DND-41 (cell line): Measurements from ENCODE around the gene CLNK.

Experiments used
- ATAC-seq: fragments of 200-7000 bp; cut with Tn5 transposase; 3 replicates; pipeline ENCODE4 v1.9.1; 2021; ENCODE audit warnings: low read depth; ENCODE audit not compliant: insufficient read depth
- DNase-seq: peaks from one replicate; pipeline ENCODE4 v3.0.0-alpha.2; 2020
- H2AFZ ChIP-seq: 2 replicates; pipeline ENCODE4 v1.6.0; 2012; ENCODE audit warnings: low read depth, low read length
- H3K27ac ChIP-seq: 2 replicates; pipeline ENCODE4 v1.5.1; 2012; ENCODE audit warnings: low read length, inconsistent platforms
- H3K27me3 ChIP-seq: fragments of 200-600 bp; sonication (generic); 2 replicates; pipeline ENCODE4 v1.6.0; 2012; ENCODE audit warnings: low read length, mild to moderate bottlenecking, inconsistent platforms; ENCODE audit not compliant: insufficient read depth, poor library complexity
- H3K36me3 ChIP-seq: 2 replicates; pipeline ENCODE4 v1.5.1; 2012; ENCODE audit warnings: low read length, inconsistent platforms; ENCODE audit not compliant: insufficient read depth
- H3K4me1 ChIP-seq: 2 replicates; pipeline ENCODE4 v1.5.1; 2012; ENCODE audit warnings: mild to moderate bottlenecking, low read length; ENCODE audit not compliant: insufficient read depth
- H3K4me2 ChIP-seq: 2 replicates; pipeline ENCODE4 v1.6.0; 2012; ENCODE audit warnings: mild to moderate bottlenecking, moderate library complexity, low read length, inconsistent platforms; ENCODE audit not compliant: insufficient read depth
- H3K4me3 ChIP-seq, 2 experiments: fragments of 200-600 bp in 1 of 2; shearing (Covaris generic) in 1 of 2; 2 replicates each; pipeline ENCODE4 v1.5.1; 2012 to 2016; ENCODE audit warnings: inconsistent platforms in 2 of 2, low read length in 2 of 2, mild to moderate bottlenecking in 2 of 2, low read depth in 1 of 2, moderate library complexity in 1 of 2
- H3K79me2 ChIP-seq: 2 replicates; pipeline ENCODE4 v1.6.0; 2012; ENCODE audit warnings: low read length, inconsistent platforms; ENCODE audit not compliant: insufficient read depth
- H3K9ac ChIP-seq: 2 replicates; pipeline ENCODE4 v1.6.0; 2012; ENCODE audit warnings: low read depth, mild to moderate bottlenecking, inconsistent platforms, low read length, moderate library complexity
- H3K9me3 ChIP-seq: 2 replicates; pipeline ENCODE4 v1.5.1; 2012; ENCODE audit warnings: low read length, moderate library complexity, mild to moderate bottlenecking, inconsistent platforms; ENCODE audit not compliant: insufficient read depth, severe bottlenecking
- H4K20me1 ChIP-seq: 2 replicates; pipeline ENCODE4 v1.6.0; 2012; ENCODE audit warnings: low read length; ENCODE audit not compliant: insufficient read depth
- EZH2 ChIP-seq: IDR thresholded peaks from 3 replicates; pipeline ENCODE4 v1.6.1; 2012; ENCODE audit warnings: borderline replicate concordance, low read depth, mild to moderate bottlenecking, moderate library complexity, low read length, inconsistent platforms; ENCODE audit not compliant: severe bottlenecking
- TF ChIP-seq, protein P1 (sequence below): IDR thresholded peaks from 2 replicates; pipeline ENCODE4 v1.5.1; 2012; ENCODE audit warnings: borderline replicate concordance, low read length, moderate library complexity, mild to moderate bottlenecking; ENCODE audit not compliant: poor library complexity, severe bottlenecking; ENCODE audit errors: extremely low read depth

CLNK gene

DNA sequence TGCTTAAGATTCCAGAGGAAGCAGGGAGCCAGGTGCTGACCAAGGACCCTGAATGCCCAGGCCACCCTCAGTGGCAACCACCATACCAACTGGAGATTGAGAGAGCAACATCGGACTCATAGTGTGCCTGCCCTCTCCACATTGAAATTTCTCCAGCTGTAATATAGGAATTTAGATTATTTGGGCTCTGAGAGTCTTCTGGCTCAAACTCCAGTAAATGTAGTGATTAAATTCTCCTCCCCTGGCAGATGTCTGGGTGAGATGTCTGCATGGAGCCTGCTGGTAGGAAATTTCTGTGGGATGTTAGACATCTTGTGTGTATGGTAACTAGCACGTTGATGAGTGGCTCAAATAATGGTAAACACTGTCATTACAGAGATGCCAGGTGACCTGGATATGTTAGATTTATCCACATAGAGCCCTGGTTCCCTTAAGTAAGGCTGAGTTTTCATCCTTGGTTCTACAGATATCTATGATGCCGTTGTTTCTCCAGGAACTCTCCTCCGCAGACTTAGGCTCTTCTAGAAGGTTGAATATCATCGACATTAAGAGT lies 70.6 kb downstream of the CLNK start:
- H3K4me2 ChIP-seq = no peak overlapping the region
- no peaks in the 10 kb centered on the region for H3K36me3 ChIP-seq
- no peak for ATAC-seq
- no peaks in the 10 kb centered on the region for H3K27me3 ChIP-seq
- no peak overlapping the region for H2AFZ ChIP-seq
- no peaks in the 10 kb centered on the region for H3K9me3 ChIP-seq
- H3K27ac ChIP-seq = no peak overlapping the region
- H3K4me1 ChIP-seq = no peaks in the 10 kb centered on the region
- H3K79me2 ChIP-seq = no peaks in the 10 kb centered on the region
- no peak for DNase-seq
- H3K4me3 ChIP-seq = no peak overlapping the region
- H3K9ac ChIP-seq = no peak overlapping the region
- no peaks in the 10 kb centered on the region for H4K20me1 ChIP-seq
- TF ChIP-seq, protein P1, sequence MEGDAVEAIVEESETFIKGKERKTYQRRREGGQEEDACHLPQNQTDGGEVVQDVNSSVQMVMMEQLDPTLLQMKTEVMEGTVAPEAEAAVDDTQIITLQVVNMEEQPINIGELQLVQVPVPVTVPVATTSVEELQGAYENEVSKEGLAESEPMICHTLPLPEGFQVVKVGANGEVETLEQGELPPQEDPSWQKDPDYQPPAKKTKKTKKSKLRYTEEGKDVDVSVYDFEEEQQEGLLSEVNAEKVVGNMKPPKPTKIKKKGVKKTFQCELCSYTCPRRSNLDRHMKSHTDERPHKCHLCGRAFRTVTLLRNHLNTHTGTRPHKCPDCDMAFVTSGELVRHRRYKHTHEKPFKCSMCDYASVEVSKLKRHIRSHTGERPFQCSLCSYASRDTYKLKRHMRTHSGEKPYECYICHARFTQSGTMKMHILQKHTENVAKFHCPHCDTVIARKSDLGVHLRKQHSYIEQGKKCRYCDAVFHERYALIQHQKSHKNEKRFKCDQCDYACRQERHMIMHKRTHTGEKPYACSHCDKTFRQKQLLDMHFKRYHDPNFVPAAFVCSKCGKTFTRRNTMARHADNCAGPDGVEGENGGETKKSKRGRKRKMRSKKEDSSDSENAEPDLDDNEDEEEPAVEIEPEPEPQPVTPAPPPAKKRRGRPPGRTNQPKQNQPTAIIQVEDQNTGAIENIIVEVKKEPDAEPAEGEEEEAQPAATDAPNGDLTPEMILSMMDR = no peak
- no peak for TF ChIP-seq EZH2

DNA sequence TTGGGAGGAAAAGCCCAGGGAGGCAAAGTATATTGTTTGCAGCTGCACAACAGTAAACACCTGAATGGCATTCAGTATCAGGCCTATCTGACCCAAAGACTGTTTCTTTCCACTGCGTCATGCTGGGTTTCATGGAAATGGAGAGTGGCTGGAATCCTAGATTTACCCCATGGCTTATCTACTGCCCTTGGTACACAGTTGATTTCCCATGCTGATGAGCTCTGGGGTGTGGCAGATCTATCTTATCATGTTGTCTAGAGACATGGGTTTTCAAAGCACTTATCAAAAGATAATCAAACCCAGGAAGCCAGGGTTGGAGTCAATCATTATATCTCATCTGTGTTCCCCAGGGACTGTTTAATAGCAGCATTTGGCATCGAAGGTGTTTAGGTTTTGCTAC lies 72.1 kb downstream of the CLNK start:
- no peak overlapping the region for H3K27ac ChIP-seq

DNA sequence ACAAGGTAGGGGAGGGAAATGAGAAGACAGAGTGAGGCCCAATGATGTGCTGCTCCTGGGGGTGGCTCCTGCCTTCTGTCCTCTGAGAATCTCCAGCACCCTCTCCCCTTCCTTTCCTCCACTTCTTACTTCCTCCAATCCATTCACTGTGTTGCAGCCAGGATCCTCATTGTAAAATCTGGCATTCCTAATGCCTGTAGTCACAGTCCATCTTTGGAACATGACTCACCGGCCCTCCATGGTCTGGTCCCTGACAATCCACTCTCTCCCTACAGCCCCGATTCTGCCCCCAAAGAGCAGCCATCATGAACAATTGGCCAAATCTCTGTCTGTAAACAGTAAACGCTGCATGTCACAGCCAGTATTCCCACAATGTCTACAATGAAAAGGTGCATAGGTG lies 72.9 kb downstream of the CLNK start:
- Histone ChIP-seq H3K4me3 (no peak overlapping the region), H3K4me2 (no peak overlapping the region), H3K4me1 (no peaks in the 10 kb centered on the region), H3K27me3 (no peaks in the 10 kb centered on the region), H2AFZ (no peak overlapping the region), H3K27ac (no peak overlapping the region), H3K9me3 (no peaks in the 10 kb centered on the region), H4K20me1 (no peaks in the 10 kb centered on the region), H3K36me3 (no peaks in the 10 kb centered on the region), H3K79me2 (no peaks in the 10 kb centered on the region), H3K9ac (no peak overlapping the region)
- DNase-seq = no peak
- TF ChIP-seq EZH2 = no peak
- TF ChIP-seq, protein P1 = no peak
- ATAC-seq = no peak

More for the DNA sequence above, 72.1 kb downstream of the CLNK start:
- H3K4me2 ChIP-seq = no peak overlapping the region
- H3K4me1 ChIP-seq = no peaks in the 10 kb centered on the region
- H2AFZ ChIP-seq = no peak overlapping the region
- no peaks in the 10 kb centered on the region for H4K20me1 ChIP-seq
- no peaks in the 10 kb centered on the region for H3K36me3 ChIP-seq
- H3K27me3 ChIP-seq = no peaks in the 10 kb centered on the region
- DNase-seq (no peak), ATAC-seq (no peak)
- no peak overlapping the region for H3K4me3 ChIP-seq
- TF ChIP-seq, protein P1 = no peak
- TF ChIP-seq EZH2 = no peak
- H3K9me3 ChIP-seq = no peaks in the 10 kb centered on the region
- no peak overlapping the region for H3K9ac ChIP-seq
- no peaks in the 10 kb centered on the region for H3K79me2 ChIP-seq
